OCI-LY1 (cell line): Measurements from ENCODE around the gene TXNL1.
A peak's percentile ranks its signal among the peaks of the same experiment; 100 is the strongest.

ENCODE experiments used
- H2AFZ ChIP-seq: fragments of 200-600 bp; sonication (generic), shearing (Covaris generic); 2 replicates; pipeline ENCODE4 v1.6.0; 2014; ENCODE audit warnings: antibody characterized with exemption, mild to moderate bottlenecking, low read length
- H3F3A ChIP-seq: fragments of 200-600 bp; sonication (generic), shearing (Covaris generic); 2 replicates; pipeline ENCODE4 v1.6.0; 2014; ENCODE audit warnings: mild to moderate bottlenecking, antibody characterized with exemption, low read length, moderate library complexity; ENCODE audit not compliant: insufficient read depth
- H3K27ac ChIP-seq: fragments of 200-600 bp; sonication (generic); 2 replicates; pipeline ENCODE4 v1.5.1; 2014; ENCODE audit warnings: low read length, mixed run types, mild to moderate bottlenecking, low read depth; ENCODE audit not compliant: poor library complexity, severe bottlenecking
- H3K27me3 ChIP-seq: fragments of 200-600 bp; sonication (generic); 2 replicates; pipeline ENCODE4 v1.6.0; 2014; ENCODE audit warnings: antibody characterized with exemption, mild to moderate bottlenecking, low read length, moderate library complexity; ENCODE audit not compliant: insufficient read depth
- H3K36me3 ChIP-seq: fragments of 200-600 bp; sonication (generic); 2 replicates; pipeline ENCODE4 v1.6.1; 2014; ENCODE audit warnings: mild to moderate bottlenecking, antibody characterized with exemption, low read length, moderate library complexity, mixed read lengths; ENCODE audit not compliant: insufficient read depth
- H3K4me1 ChIP-seq: fragments of 200-600 bp; sonication (generic); 2 replicates; pipeline ENCODE4 v1.5.1; 2014; ENCODE audit warnings: mild to moderate bottlenecking, low read length, moderate library complexity; ENCODE audit not compliant: insufficient read depth, severe bottlenecking
- H3K4me2 ChIP-seq: fragments of 200-600 bp; sonication (generic), shearing (Covaris generic); 2 replicates; pipeline ENCODE4 v1.6.1; 2014; ENCODE audit warnings: low read length
- H3K4me3 ChIP-seq: fragments of 200-600 bp; sonication (generic); 2 replicates; pipeline ENCODE4 v1.5.1; 2014; ENCODE audit warnings: low read length, low read depth, mild to moderate bottlenecking, mixed read lengths; ENCODE audit not compliant: poor library complexity, severe bottlenecking
- H3K79me2 ChIP-seq: fragments of 200-600 bp; shearing (Covaris generic); 2 replicates; pipeline ENCODE4 v1.6.1; 2016; ENCODE audit warnings: mixed run types, low read length, mixed read lengths; ENCODE audit not compliant: insufficient read depth
- H3K9ac ChIP-seq: fragments of 200-600 bp; sonication (generic), shearing (Covaris generic); 2 replicates; pipeline ENCODE4 v1.6.1; 2014; ENCODE audit warnings: mild to moderate bottlenecking, low read length, mixed read lengths
- H3K9me2 ChIP-seq: fragments of 200-600 bp; sonication (generic), shearing (Covaris generic); 2 replicates; pipeline ENCODE4 v1.6.1; 2014; ENCODE audit warnings: low read depth, mild to moderate bottlenecking, low read length, mixed read lengths
- H3K9me3 ChIP-seq: fragments of 200-600 bp; shearing (Covaris generic); 2 replicates; pipeline ENCODE4 v1.6.1; 2014; ENCODE audit warnings: low read length, mixed read lengths
- H4K20me1 ChIP-seq: fragments of 200-600 bp; sonication (generic), shearing (Covaris generic); 2 replicates; pipeline ENCODE4 v1.6.0; 2016; ENCODE audit warnings: mild to moderate bottlenecking, low read length; ENCODE audit not compliant: insufficient read depth
- CTCF ChIP-seq: fragments of 200-600 bp; sonication (generic), shearing (Covaris generic); IDR thresholded peaks from 2 replicates; pipeline ENCODE4 v1.5.1; 2017; ENCODE audit warnings: mild to moderate bottlenecking, antibody characterized with exemption, low read length, moderate library complexity, mixed read lengths
- EZH2 ChIP-seq: fragments of 200-600 bp; sonication (generic), shearing (Covaris generic); IDR thresholded peaks from 2 replicates; pipeline ENCODE4 v1.8.0; 2017; ENCODE audit warnings: borderline replicate concordance, mixed run types, mild to moderate bottlenecking, antibody characterized with exemption, low read length, moderate library complexity, mixed read lengths

Gene TXNL1

GRCh38 chr18:56650944-56651770 lies 12.8 kb upstream of the TXNL1 start, which contains the start of gene WDR7:
Gene WDR7, plus strand, starts transcription at chr18:56651359. Its CDS starts 21,157 bp downstream, at chr18:56672516.
- Histone ChIP-seq H2AFZ (peak within 1 kb of the TSS; percentile 71; the same call in 1 of the 2 replicates), H3K9me2 (no peaks in the 10 kb centered on the region), H3K79me2 (peaks cover 39% of the 10 kb centered on the region), H4K20me1 (no peaks in the 10 kb centered on the region), H3K9me3 (no peaks in the 10 kb centered on the region), H3K4me2 (peak within 1 kb of the TSS; percentile 79), H3K4me1 (peaks cover 26% of the 10 kb centered on the region), H3K9ac (peak within 1 kb of the TSS; percentile 90), H3K27me3 (no peaks in the 10 kb centered on the region), H3K4me3 (peak within 1 kb of the TSS; percentile 95), H3K36me3 (no peaks in the 10 kb centered on the region), H3K27ac (peak within 1 kb of the TSS; percentile 71), H3F3A (0 out of 2 replicates have a peak, but pooled peaks cover under 1% of the 10 kb centered on the region)
- TF ChIP-seq CTCF (no peak), EZH2 (no peak)

GRCh38 chr18:56649996-56650395 lies 11.6 kb upstream of the TXNL1 start:
- TF ChIP-seq EZH2 (no peak), CTCF (no peak)
- Histone ChIP-seq H2AFZ (no peak overlapping the region), H3F3A (0 out of 2 replicates have a peak, but pooled peaks cover 3% of the 10 kb centered on the region), H3K79me2 (peaks cover 30% of the 10 kb centered on the region), H3K4me1 (peaks cover 29% of the 10 kb centered on the region), H3K4me3 (no peak overlapping the region), H3K4me2 (no peak overlapping the region; the same call in 1 of the 2 replicates), H3K36me3 (no peaks in the 10 kb centered on the region), H3K9me2 (no peaks in the 10 kb centered on the region), H3K9me3 (no peaks in the 10 kb centered on the region), H3K27ac (no peak overlapping the region), H4K20me1 (no peaks in the 10 kb centered on the region), H3K27me3 (no peaks in the 10 kb centered on the region), H3K9ac (no peak overlapping the region)

GRCh38 chr18:56647951-56648893 lies 9.8 kb upstream of the TXNL1 start:
- H3K9ac ChIP-seq = no peak overlapping the region
- TF ChIP-seq EZH2 (no peak), CTCF (no peak)
- no peaks in the 10 kb centered on the region for H3K9me2 ChIP-seq
- no peak overlapping the region for H3K4me2 ChIP-seq
- peaks cover 25% of the 10 kb centered on the region for H3K4me1 ChIP-seq
- no peak overlapping the region for H2AFZ ChIP-seq
- H3K79me2 ChIP-seq = peaks cover 14% of the 10 kb centered on the region
- H4K20me1 ChIP-seq = no peaks in the 10 kb centered on the region
- H3K9me3 ChIP-seq = no peaks in the 10 kb centered on the region
- 0 out of 2 replicates have a peak, but pooled peaks cover 3% of the 10 kb centered on the region for H3F3A ChIP-seq
- H3K27ac ChIP-seq = no peak overlapping the region
- no peaks in the 10 kb centered on the region for H3K27me3 ChIP-seq
- H3K4me3 ChIP-seq = no peak overlapping the region
- H3K36me3 ChIP-seq = no peaks in the 10 kb centered on the region
